HFFc6 (cell line): ENCODE measurements around the gene CTNNBL1. TPM values are rescaled to one million over a fixed set of nuclear protein-coding genes. Genes with fewer than 3 reads are reported as not detected.
"Not testable (repeated sequence)": the region's sequence is repeated elsewhere in the genome, so short reads cannot be mapped to it uniquely, and the experiment has no call there.

Experiments used
- DNase-seq: peaks from one replicate; pipeline ENCODE4 v3.0.0-alpha.2; 2018
- H3K27ac Mint-ChIP-seq: 2 replicates; pipeline ENCODE4 v1.8.0; 2020; ENCODE audit warnings: mild to moderate bottlenecking, mixed read lengths
- H3K27me3 Mint-ChIP-seq: 2 replicates; pipeline ENCODE4 v1.8.0; 2021; ENCODE audit warnings: mild to moderate bottlenecking, moderate library complexity, mixed read lengths; ENCODE audit not compliant: insufficient read depth
- H3K36me3 Mint-ChIP-seq: 2 replicates; pipeline ENCODE4 v1.8.0; 2021; ENCODE audit warnings: low read depth, mixed read lengths
- H3K4me1 Mint-ChIP-seq: 2 replicates; pipeline ENCODE4 v1.8.0; 2020; ENCODE audit warnings: low read depth, mixed read lengths
- H3K4me3 Mint-ChIP-seq: 2 replicates; pipeline ENCODE4 v1.8.0; 2020; ENCODE audit warnings: mild to moderate bottlenecking, moderate library complexity, mixed read lengths
- H3K9me3 Mint-ChIP-seq: 2 replicates; pipeline ENCODE4 v1.8.0; 2020; ENCODE audit warnings: mild to moderate bottlenecking, mixed read lengths
- total RNA-seq, 6 experiments: library from RNA; stranded (reverse); fragmentation: NEBNext Ultra II Directional; extraction: Animal tissue kit (Norgen Biotek cat#: 25700); gene quantifications; 2 replicates in 1 of 6; 3 replicates in 5 of 6; pipeline ENCODE4 v1.2.3, GENCODE V29; 2021
- TF ChIP-seq, protein P1 (sequence below): fragments of 200-600 bp; sonication (generic); IDR thresholded peaks from 2 replicates; pipeline ENCODE4 v1.5.0; 2021; ENCODE audit warnings: antibody characterized with exemption, mild to moderate bottlenecking

CTNNBL1 gene
- total RNA-seq, 6 experiments from 2014 or later: 49.7 to 62.4 (median 59.5) TPM

DNA sequence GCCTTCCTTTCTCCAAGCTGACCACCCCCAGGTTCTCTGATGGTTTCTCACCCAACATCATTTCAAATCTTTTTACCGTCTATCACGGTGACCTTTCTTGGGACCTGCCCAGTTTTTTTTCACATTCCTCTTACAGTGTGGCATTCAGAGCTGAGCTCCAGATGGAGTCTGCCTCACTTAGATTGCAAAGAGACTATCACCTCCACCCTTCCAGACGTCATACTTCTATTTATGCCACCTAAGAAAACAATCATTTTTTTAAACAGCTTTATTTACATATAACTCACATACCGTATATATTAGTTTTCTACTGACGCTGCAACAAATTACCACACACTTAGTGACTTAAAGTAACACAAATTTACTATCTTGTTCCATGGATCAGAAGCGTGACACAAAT is 32.3 kb upstream of the CTNNBL1 start:
- peaks cover 20% of the 10 kb centered on the region for H3K27me3 Mint-ChIP-seq
- peaks cover 7% of the 10 kb centered on the region for H3K36me3 Mint-ChIP-seq
- H3K9me3 Mint-ChIP-seq: peaks cover 15% of the 10 kb centered on the region
- no peak overlapping the region for H3K4me3 Mint-ChIP-seq
- TF ChIP-seq, protein P1, sequence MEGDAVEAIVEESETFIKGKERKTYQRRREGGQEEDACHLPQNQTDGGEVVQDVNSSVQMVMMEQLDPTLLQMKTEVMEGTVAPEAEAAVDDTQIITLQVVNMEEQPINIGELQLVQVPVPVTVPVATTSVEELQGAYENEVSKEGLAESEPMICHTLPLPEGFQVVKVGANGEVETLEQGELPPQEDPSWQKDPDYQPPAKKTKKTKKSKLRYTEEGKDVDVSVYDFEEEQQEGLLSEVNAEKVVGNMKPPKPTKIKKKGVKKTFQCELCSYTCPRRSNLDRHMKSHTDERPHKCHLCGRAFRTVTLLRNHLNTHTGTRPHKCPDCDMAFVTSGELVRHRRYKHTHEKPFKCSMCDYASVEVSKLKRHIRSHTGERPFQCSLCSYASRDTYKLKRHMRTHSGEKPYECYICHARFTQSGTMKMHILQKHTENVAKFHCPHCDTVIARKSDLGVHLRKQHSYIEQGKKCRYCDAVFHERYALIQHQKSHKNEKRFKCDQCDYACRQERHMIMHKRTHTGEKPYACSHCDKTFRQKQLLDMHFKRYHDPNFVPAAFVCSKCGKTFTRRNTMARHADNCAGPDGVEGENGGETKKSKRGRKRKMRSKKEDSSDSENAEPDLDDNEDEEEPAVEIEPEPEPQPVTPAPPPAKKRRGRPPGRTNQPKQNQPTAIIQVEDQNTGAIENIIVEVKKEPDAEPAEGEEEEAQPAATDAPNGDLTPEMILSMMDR: no peak
- no peaks in the 10 kb centered on the region for H3K4me1 Mint-ChIP-seq
- H3K27ac Mint-ChIP-seq: no peak overlapping the region
- no peak for DNase-seq

GRCh38 chr20:37662308-37662707 is 31.5 kb upstream of the CTNNBL1 start:
- H3K4me1 Mint-ChIP-seq: no peaks in the 10 kb centered on the region
- no peak overlapping the region for H3K4me3 Mint-ChIP-seq
- no peak for DNase-seq
- peaks cover 7% of the 10 kb centered on the region for H3K36me3 Mint-ChIP-seq
- peaks cover 20% of the 10 kb centered on the region for H3K27me3 Mint-ChIP-seq
- TF ChIP-seq, protein P1: no peak
- H3K9me3 Mint-ChIP-seq: peaks cover 17% of the 10 kb centered on the region
- no peak overlapping the region for H3K27ac Mint-ChIP-seq

- H3K27ac Mint-ChIP-seq, DNase-seq, H3K4me1 Mint-ChIP-seq, H3K36me3 Mint-ChIP-seq, H3K4me3 Mint-ChIP-seq: not testable (repeated sequence)
- H3K9me3 Mint-ChIP-seq: peaks cover 17% of the 10 kb centered on the region
- H3K27me3 Mint-ChIP-seq: peaks cover 32% of the 10 kb centered on the region
Measured at GRCh38 chr20:37664595-37664994, 29.2 kb upstream of the CTNNBL1 start.

GRCh38 chr20:37668166-37668565 is 25.7 kb upstream of the CTNNBL1 start:
- no peak overlapping the region for H3K27ac Mint-ChIP-seq

GRCh38 chr20:37669062-37669772 is 24.6 kb upstream of the CTNNBL1 start:
- TF ChIP-seq, protein P1: no peak
- H3K4me1 Mint-ChIP-seq: peaks cover 19% of the 10 kb centered on the region
- H3K27me3 Mint-ChIP-seq: peaks cover 48% of the 10 kb centered on the region
- no peak overlapping the region for H3K27ac Mint-ChIP-seq
- peak overlapping the region; percentile 69; the same call in 1 of the 2 replicates for H3K4me3 Mint-ChIP-seq
- H3K9me3 Mint-ChIP-seq: peaks cover 16% of the 10 kb centered on the region
- H3K36me3 Mint-ChIP-seq: peaks cover 7% of the 10 kb centered on the region
- DNase-seq: no peak

More at GRCh38 chr20:37668166-37668565, 25.7 kb upstream of the CTNNBL1 start:
- H3K4me1 Mint-ChIP-seq: peaks cover 19% of the 10 kb centered on the region
- H3K27me3 Mint-ChIP-seq: peaks cover 44% of the 10 kb centered on the region
- peaks cover 17% of the 10 kb centered on the region for H3K9me3 Mint-ChIP-seq
- no peak for DNase-seq
- H3K36me3 Mint-ChIP-seq: peaks cover 7% of the 10 kb centered on the region
- H3K4me3 Mint-ChIP-seq: no peak overlapping the region
- TF ChIP-seq, protein P1: no peak

DNA sequence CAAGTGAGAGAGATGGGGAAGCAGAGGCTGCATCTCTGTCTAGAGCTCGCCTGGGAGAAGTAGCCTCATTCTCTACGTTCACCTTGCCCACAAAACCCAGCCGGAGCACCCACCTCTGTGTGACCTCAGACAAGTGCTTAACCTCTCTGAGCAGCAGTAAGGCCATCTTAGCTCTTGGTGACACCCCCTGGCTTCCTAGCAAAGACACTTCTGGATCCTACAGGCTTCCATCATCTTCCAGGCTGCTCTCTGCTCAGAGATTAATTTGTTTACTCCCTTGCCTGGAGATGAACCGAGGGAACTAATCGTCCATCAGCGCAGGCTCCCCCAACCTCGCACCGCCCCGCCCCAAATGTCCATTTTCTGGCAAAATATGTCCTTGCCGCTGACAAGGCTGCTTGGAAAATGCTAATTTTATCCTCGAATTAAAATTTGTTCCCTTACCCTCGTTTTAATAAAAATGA is 24.0 kb upstream of the CTNNBL1 start:
- peaks cover 2% of the 10 kb centered on the region for H3K36me3 Mint-ChIP-seq
- H3K9me3 Mint-ChIP-seq: peaks cover 11% of the 10 kb centered on the region
- H3K27ac Mint-ChIP-seq: no peak overlapping the region
- peaks cover 19% of the 10 kb centered on the region for H3K4me1 Mint-ChIP-seq
- TF ChIP-seq, protein P1: no peak
- H3K4me3 Mint-ChIP-seq: peak overlapping the region; percentile 69
- H3K27me3 Mint-ChIP-seq: peaks cover 48% of the 10 kb centered on the region
- DNase-seq: no peak
